ENCODE measurements around the gene TRIP13.
"Not testable (repeated sequence)": the region's sequence is repeated elsewhere in the genome, so short reads cannot be mapped to it uniquely, and the experiment has no call there.

TRIP13 gene

GRCh38 chr5:891837-892393 lies 769 bp upstream of the TRIP13 start:
- no peak for DNase-seq (ENCODE audit: low read depth)

DNA sequence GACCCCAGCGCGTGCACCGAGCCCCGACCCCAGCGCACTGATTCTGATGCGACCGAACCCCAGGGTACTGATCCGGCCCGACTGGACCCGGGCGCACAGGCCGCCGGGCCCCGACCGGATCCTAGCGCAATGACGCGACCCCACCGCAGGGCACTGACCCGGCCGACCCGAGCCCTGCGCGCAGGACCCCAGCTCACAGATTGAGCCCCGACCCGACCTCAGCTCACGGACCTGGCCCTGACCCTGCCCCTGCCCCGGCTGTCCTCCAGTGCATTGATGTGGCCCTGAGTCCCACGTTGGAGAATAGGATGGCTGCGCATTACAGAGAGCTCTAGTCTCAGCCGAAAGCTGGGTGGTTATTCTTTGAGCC lies 438 bp downstream of the TRIP13 start:
- no peak for DNase-seq (ENCODE audit: low read depth)

DNA sequence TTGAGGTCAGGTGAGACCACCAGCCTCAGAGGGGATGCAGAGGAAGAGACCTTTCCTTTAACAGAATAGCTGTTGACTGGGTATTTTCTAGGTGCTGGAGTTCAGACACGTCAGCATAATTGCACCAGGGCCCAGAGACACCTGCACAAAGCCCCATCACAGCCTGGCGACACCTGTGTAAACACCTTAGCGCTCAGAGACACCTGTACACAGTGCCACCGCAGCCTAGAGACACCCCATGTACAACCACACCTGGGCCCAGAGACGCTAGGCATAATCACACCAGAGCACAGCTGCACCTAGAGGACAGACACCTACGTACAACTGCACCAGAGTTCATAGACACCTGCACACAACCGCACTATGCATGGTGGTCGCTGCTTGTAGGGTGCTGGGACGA lies 1.0 kb downstream of the TRIP13 start:
- DNase-seq (ENCODE audit: low read depth) = no peak

- no peak for DNase-seq (ENCODE audit: low read depth)
These were observed 8.1 kb downstream of the TRIP13 start for GRCh38 chr5:900781-901180.

GRCh38 chr5:902129-902916 lies 9.6 kb downstream of the TRIP13 start:
- DNase-seq (ENCODE audit: low read depth) = no peak

- DNase-seq (ENCODE audit: low read depth) = no peak
These were observed 11.0 kb downstream of the TRIP13 start for GRCh38 chr5:903756-904096.

- no peak for DNase-seq (ENCODE audit: low read depth)
These were observed 12.5 kb downstream of the TRIP13 start for GRCh38 chr5:905139-905642.

GRCh38 chr5:907366-907910 lies 14.8 kb downstream of the TRIP13 start:
- no peak for DNase-seq (ENCODE audit: low read depth)

- DNase-seq (ENCODE audit: low read depth) = no peak
These were observed 15.5 kb downstream of the TRIP13 start for GRCh38 chr5:908172-908571.

GRCh38 chr5:909086-909485 lies 16.4 kb downstream of the TRIP13 start:
- no peak for DNase-seq (ENCODE audit: low read depth)

DNA sequence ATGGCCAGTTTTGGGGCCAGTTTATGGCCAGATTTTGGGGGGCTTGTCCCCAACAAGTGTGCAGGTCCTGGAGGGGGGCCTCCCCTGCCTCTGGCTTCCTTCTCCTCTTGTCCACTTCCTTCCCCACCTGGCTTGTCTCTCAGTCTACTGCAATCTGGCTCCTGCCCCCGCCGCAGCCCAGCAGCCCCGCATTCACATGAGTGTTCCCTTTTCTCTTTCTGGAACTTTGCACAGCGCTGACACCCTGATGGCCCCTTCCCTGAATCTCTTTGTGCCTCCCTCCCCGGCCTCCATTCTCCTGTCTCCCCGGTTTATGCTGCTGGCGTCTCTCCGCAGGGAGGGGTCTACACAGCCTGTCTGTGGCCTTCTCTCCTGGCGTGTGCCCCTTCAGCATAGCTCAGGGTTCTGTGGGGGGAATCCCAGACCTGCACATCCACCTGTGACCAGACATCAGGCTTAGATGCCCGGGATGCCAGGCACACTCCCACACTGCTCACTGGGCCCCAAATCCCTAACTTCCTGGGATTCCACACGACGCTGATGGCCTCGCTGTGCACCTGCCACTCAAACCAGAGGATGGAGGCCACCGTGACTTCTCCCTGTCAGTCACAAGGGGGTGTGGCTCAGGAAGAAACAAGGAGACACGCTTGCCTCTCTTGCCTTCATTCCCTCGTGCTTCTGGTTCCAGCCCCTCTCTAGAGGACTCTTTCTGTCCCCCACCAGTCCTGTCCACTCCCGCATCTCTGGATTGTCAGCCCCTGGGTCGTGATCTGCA lies 17.5 kb downstream of the TRIP13 start:
- no peak for DNase-seq (ENCODE audit: low read depth)

DNA sequence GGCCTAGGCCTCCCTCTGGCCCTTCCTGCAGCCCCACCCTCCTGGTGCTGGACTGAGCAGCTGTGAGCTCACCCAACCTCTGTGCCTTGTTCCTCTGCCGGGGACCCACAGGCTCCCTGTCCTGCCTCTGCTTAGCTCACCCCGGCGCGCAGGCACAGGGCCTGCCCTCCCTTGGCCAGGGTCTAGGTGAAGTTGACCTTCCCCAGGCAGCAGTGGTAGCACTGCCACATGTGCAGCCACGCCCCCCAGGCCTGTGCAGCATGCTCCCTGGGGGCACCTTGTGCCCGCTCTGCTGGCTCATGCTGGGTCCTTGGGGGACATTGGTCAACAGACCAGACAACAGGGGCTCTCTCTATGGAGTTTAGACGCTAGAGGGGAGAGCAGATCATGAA lies 18.1 kb downstream of the TRIP13 start:
- no peak for DNase-seq (ENCODE audit: low read depth)

- DNase-seq (ENCODE audit: low read depth) = no peak
These were observed 18.9 kb downstream of the TRIP13 start for GRCh38 chr5:911601-912000.

GRCh38 chr5:912280-913091 lies 19.8 kb downstream of the TRIP13 start:
- peak; percentile 58 for DNase-seq (ENCODE audit: low read depth)

DNA sequence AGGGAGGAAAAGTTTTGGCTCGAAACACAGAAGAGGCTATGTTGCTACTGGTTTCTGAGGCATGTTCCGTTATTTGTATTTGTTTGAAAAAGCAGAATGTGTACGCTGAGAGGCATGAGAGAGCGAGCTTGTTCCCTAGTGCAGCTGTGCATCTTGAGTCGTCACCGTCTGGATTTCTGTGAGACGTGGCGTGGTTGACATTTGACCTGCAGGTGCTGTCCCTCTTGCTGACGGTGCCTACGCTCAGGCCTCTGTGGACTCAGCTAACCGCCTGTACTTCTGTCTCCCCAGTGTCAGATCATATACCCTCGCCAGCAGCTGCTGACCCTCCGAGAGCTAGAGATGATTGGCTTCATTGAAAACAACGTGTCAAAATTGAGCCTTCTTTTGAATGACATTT lies 21.5 kb downstream of the TRIP13 start:
- no peak for DNase-seq (ENCODE audit: low read depth)

GRCh38 chr5:914612-915011 lies 21.9 kb downstream of the TRIP13 start:
- no peak for DNase-seq (ENCODE audit: low read depth)

DNA sequence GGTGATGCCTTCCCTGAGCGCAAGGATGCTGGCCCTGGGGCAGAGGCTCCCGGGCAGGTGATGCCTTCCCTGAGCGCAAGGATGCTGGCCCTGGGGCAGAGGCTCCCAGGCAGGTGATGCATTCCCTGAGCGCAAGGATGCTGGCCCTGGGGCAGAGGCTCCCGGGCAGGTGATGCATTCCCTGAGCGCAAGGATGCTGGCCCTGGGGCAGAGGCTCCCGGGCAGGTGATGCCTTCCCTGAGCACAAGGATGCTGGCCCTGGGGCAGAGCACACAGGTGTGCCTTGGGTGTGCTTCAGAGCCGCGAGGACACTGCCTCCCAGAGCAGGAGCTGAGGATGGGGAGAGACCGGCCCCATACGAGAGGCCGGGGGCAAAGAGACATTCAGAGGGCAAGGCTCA lies 22.7 kb downstream of the TRIP13 start:
- DNase-seq (ENCODE audit: low read depth) = not testable (repeated sequence)

- DNase-seq (ENCODE audit: low read depth) = no peak
These were observed 23.3 kb downstream of the TRIP13 start for GRCh38 chr5:915946-916345.

DNA sequence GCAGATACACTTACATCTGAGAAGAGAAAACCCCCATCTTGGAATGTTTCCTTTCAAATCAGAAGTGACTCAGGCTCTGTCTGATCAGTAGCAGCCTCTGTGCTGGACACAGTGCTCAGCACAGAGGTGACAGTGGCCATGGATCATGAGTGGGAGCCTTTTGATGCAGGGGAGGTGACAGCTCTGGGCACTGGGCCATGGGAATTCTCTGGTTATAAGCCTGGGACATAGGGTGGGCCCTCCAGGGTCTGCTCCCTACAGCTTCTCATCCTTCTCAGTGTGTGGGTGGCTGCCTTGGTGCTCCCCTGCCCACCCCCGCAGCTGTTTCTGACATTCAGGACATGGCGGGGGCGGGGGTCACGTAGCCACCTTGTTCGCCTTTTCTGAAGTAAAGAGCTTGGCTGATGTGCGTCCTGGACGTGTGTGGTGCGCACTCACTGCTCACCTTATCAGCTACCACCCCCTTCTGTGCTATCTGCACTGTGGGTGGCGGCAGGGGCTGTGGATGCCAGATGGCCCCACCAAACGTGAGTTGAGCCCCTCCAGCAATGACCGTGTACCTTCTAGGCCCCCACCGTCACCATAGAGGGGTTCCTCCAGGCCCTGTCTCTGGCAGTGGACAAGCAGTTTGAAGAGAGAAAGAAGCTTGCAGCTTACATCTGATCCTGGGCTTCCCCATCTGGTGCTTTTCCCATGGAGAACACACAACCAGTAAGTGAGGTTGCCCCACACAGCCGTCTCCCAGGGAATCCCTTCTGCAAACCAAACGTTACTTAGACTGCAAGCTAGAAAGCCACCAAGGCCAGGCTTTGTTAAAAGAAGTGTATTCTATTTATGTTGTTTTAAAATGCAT lies 24.0 kb downstream of the TRIP13 start:
- DNase-seq (ENCODE audit: low read depth) = no peak

GRCh38 chr5:918717-919116 lies 26.0 kb downstream of the TRIP13 start:
- not testable (repeated sequence) for DNase-seq (ENCODE audit: low read depth)

DNA sequence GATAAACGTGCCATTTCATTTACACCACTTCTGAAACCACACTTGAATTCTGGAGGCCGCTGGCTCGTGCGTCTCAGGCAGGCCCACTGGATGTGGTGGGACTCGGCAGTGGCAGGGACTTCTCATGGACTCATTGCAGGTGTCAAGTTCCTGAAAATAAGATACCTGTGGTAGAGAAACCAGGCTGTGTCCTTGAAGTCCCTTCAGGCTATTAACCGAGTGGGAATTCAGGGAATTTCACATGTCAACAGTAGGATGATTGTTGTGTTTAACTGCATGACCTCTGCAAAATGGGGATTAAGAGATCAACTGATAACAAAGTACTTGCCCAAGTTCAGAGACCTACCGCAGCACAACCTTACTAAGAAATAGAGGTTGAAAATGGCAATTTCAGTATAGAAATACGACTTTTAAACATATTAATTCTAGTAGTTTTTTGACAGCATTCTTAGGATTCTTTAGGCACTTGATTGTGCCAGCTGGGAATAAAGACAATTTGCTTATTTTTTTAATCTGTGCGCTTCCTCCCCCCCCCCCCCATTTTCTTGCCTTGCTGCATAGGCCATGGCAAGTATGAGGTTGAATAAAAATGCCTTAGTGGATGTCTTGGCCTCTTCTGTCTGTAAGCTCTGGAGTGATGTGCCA lies 26.8 kb downstream of the TRIP13 start:
- DNase-seq (ENCODE audit: low read depth) = no peak
